Pons (tissue), 1 donor: ENCODE data around the gene CELF2.
A peak's percentile ranks its signal among the peaks of the same experiment; 100 is the strongest.

ENCODE experiments used
- DNase-seq: peaks from one replicate; pipeline ENCODE4 v3.0.0-alpha.2; 2016; ENCODE audit warnings: low spot score

Gene CELF2

GRCh38 chr10:11201911-11202310 is 184.2 kb downstream of the CELF2 start:
- no peak for DNase-seq

- DNase-seq: no peak
Measured at GRCh38 chr10:11204351-11204942, 186.8 kb downstream of the CELF2 start.

DNA sequence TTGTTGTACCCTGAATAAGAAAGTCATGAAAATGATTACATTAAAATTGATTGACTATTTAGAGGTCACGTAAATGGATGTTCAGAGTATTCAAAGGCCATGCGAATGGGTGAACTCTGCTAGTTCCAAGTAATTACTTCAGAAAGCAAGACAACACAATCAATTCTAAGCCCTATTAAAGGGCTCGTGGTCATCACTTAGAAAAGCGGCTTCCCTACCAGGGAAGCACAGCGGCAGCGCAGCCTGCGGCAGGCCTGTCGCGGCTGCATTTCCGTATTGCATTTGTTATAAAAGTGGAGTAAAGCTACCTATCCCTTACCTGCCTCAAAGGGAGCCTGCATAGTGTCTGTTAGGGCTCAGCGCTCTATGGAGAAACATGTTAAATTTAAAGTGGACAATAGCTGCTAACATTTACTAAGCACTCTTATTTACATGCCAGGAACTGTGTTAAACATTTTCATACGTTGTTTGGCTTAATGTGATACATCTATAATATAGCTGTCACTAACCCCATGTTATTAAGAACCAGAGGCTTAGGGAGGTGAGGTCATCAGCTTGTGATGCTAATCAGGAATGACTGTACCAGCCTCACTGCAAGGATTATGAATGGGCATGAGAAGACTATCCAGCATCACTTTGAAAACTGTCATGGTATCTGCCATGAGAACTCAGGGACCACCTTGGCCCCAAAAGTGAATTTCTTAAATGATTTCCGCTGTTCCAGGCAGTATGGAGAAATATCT is 187.5 kb downstream of the CELF2 start:
- no peak for DNase-seq

DNA sequence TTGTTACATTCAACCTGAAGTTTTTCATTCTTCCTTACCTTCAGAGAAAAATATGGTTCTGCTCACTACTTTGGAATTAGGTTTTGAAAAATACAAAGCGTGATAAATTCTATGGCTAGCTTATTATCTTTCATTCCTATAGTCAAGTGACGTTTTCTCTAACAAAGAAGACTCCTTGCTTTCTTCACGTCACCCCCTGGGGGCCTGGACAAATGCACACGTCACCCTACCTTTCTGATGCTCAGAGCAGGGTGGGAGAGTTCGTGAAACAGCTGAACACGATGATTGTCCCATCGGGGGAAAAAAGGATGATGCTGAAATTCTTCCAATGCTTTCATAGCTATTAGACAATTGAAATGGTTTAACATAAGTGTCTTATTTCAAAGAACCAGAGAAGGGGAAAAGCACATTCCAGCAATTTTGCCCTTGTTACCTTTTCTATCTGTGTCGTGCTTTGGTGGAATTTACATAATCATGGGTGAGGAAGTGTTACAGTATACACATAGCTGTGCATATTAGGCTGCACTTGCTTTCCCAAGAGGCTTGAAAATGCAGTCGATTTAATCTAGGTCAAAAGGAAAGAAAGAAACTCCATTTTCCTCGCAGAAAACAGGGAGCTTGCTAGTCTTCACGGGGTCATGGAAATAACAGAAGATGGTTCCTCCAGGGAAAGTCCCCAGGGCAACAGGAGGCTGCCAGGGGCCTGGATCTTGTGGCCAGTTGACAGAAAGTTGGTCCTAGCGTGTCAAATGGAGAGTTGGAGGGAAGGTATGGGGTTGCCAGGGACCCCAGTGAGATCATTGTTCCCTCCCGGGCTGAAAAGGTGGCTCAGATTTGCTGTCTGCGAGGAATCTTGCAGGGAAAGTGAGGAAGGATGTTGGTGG is 189.2 kb downstream of the CELF2 start:
- DNase-seq: no peak

GRCh38 chr10:11207560-11207844 is 189.8 kb downstream of the CELF2 start:
- DNase-seq: no peak

GRCh38 chr10:11208243-11208642 is 190.6 kb downstream of the CELF2 start:
- DNase-seq: no peak

GRCh38 chr10:11208908-11209829 is 191.5 kb downstream of the CELF2 start:
- DNase-seq: no peak

DNA sequence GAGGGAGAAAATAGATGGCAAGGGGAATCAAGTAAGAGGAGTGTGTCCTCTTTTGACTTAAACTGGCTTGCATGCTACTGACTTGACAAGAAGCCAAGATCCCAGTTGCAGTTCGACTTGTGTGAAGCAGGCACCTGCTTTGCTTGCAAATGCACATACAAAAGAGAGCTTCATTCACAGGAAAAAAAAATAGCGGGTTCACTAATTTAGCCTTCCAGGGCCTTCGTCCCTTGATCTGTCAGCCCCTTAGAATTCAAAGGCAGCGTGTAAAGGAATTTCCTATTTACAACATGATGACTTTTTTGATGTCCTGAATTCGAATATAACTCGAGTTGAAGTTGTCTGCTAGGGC is 192.1 kb downstream of the CELF2 start:
- peak; percentile 82 for DNase-seq

DNA sequence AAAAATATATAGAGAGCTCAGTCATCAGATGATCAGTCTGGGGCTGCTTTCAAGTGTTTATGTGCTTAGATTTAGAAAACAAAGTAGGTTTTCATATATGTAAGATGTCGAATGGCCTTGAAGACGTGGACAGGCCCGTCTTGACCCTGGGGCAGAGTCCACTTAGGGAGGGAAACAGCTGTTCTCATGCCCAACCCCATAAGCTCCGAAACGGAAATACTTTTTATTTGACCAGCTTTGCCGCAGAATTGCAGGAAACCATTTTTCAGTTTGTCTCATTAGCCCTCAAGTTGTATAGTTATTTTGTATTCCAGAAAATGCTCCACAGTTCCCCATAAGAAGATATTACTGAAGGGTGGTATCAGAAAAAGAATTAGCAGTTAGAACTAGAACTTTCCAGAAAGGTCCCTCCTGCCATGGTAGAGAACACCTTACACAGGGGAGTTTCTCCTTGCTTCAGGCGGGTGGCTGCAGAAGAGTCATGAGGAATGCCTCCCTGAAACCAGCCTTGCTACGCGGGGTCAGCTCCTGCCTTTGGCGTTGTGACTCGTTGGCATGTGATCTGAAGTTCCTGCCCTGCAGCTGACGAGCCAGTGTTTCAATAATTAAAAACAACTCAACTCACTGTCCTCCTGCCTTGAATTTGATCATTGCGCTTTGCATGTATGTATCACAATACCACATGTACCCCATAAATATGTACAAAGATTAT is 192.7 kb downstream of the CELF2 start:
- DNase-seq: peak; percentile 38

- DNase-seq: no peak
Measured at GRCh38 chr10:11212288-11213085, 194.8 kb downstream of the CELF2 start.

GRCh38 chr10:11213137-11213536 is 195.5 kb downstream of the CELF2 start:
- no peak for DNase-seq

DNA sequence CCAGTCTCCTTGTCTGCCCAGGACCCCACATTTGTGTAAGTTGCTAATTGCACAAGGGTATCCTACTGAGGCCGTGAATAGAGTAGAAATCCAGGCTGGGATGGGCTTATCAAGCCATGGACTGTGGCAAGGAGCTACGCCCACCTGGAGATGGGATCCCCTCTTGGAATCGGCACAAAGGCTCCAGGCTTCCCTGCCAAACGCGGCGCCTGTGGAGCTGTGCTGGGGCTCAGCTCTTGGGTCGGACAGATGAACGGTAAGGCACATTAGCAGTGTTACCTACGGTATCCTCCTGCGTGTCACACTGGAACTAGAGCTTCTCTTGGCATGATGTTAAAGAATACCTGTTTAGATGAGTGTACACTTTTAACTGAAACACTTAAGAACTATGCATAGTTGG is 196.7 kb downstream of the CELF2 start:
- DNase-seq: no peak

GRCh38 chr10:11215471-11215870 is 197.8 kb downstream of the CELF2 start:
- no peak for DNase-seq

GRCh38 chr10:11217521-11217920 is 199.8 kb downstream of the CELF2 start:
- no peak for DNase-seq

- DNase-seq: no peak
Measured at GRCh38 chr10:11218395-11218794, 200.7 kb downstream of the CELF2 start.

- no peak for DNase-seq
Measured at GRCh38 chr10:11219431-11219830, 201.8 kb downstream of the CELF2 start.

- DNase-seq: no peak
Measured at GRCh38 chr10:11223081-11223480, 205.4 kb downstream of the CELF2 start.

DNA sequence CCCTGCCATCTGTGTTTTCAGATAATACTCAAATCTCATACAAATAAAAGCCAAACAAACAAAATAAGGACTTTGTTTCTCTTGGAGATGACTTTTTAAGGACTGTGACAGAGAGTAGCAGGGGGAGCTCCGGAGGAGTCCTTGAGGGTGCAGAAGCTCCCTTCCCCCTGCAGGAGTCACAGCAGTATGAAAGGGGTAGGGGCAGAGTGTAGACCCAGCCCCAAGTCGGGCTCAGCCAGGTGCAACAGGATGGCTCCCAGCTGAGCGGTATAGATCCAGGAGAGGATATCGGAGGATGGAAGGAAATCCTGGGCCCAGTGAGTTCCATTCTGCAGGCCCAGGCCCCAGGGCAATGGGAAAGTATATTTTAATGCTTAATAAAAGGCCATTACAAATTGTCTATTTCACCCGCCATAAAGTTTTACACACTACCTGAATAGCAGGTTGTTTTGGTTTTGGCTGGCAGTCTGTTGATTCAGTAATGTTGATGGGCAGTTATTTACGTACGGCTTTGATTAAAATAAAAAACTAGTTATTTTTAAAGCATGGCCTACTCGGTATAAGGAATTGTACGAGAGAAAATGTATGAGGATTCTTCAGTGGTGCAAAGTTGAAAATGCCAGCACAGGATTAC is 206.0 kb downstream of the CELF2 start:
- DNase-seq: no peak

DNA sequence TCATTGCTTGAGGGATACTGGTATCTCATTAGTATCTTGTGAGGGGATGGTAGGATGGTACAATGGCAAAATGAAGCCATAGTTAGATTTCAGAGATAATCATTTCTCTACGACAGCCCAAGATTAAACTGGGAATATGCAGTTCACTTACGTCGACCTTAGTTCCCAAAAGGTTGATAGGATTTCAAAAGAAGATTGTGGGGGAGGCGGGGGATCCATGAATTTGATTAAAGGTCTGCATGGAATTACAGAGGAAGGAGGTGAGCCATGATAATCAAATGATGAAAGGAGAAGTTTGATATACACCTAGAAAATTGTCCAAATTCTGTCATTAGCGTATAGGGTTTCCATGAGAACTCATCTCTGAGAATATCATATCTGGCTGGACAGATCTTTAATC is 206.6 kb downstream of the CELF2 start:
- no peak for DNase-seq

GRCh38 chr10:11224792-11225416 is 207.2 kb downstream of the CELF2 start:
- DNase-seq: no peak
